ENCODE data around the gene CTCFL.

CTCFL gene

GRCh38 chr20:57504411-57504810 is 20.5 kb downstream of the CTCFL start:
- TF ChIP-seq CTCF (IDR thresholded peaks at IDR 0.05), result no peak

- TF ChIP-seq CTCF (IDR thresholded peaks at IDR 0.05), result no peak
These were observed 21.8 kb downstream of the CTCFL start for GRCh38 chr20:57503035-57503658.

- no peak for TF ChIP-seq CTCF (IDR thresholded peaks at IDR 0.05)
These were observed 22.6 kb downstream of the CTCFL start for GRCh38 chr20:57502336-57502700.

- no peak for TF ChIP-seq CTCF (IDR thresholded peaks at IDR 0.05)
These were observed 23.2 kb downstream of the CTCFL start for GRCh38 chr20:57501461-57502335.

- TF ChIP-seq CTCF (IDR thresholded peaks at IDR 0.05), result no peak
These were observed 24.0 kb downstream of the CTCFL start for GRCh38 chr20:57500962-57501361.

GRCh38 chr20:57500235-57500634 is 24.7 kb downstream of the CTCFL start:
- TF ChIP-seq CTCF (IDR thresholded peaks at IDR 0.05), result no peak

- no peak for TF ChIP-seq CTCF (IDR thresholded peaks at IDR 0.05)
These were observed 25.3 kb downstream of the CTCFL start for GRCh38 chr20:57499676-57500075.

Measured in LNCAP (cell line).